NCI-H460 (cell line): ENCODE results near the gene IGFL4. TPM values are rescaled to one million over a fixed set of nuclear protein-coding genes. Genes with fewer than 3 reads are reported as not detected.

Source experiments
- DNase-seq: peaks from one replicate; pipeline ENCODE4 v3.0.0-alpha.2; 2016; ENCODE audit warnings: low read depth; ENCODE audit errors: extremely low read depth
- total RNA-seq: library from RNA; depleted of rRNA; stranded (reverse); fragments of >200 nt; shearing (Covaris generic); gene quantifications from 2 replicates; pipeline ENCODE4 v1.2.3, GENCODE V29; 2014

IGFL4 gene
- total RNA-seq, 1 experiment from 2014 or later, result 0.25 TPM

GRCh38 chr19:46065486-46066071, 24.8 kb upstream of the IGFL4 start:
- DNase-seq, result no peak

GRCh38 chr19:46063201-46063600, 22.4 kb upstream of the IGFL4 start:
- no peak for DNase-seq

GRCh38 chr19:46060012-46060411, 19.2 kb upstream of the IGFL4 start:
- DNase-seq, result no peak

GRCh38 chr19:46058778-46059177, 18.0 kb upstream of the IGFL4 start:
- no peak for DNase-seq

GRCh38 chr19:46056536-46056935, 15.7 kb upstream of the IGFL4 start:
- no peak for DNase-seq

- no peak for DNase-seq
Measured at GRCh38 chr19:46052896-46053295, 12.1 kb upstream of the IGFL4 start.

- DNase-seq, result no peak
Measured at GRCh38 chr19:46049597-46049996, 8.8 kb upstream of the IGFL4 start.

GRCh38 chr19:46043519-46043918, 2.7 kb upstream of the IGFL4 start:
- no peak for DNase-seq

GRCh38 chr19:46042252-46042883, 1.6 kb upstream of the IGFL4 start:
- DNase-seq, result no peak

GRCh38 chr19:46040125-46040524, 677 bp downstream of the IGFL4 start:
- no peak for DNase-seq

GRCh38 chr19:46036744-46037128, 4.1 kb downstream of the IGFL4 start:
- DNase-seq, result no peak

- DNase-seq, result no peak
Measured at GRCh38 chr19:46035986-46036743, 4.6 kb downstream of the IGFL4 start.

- DNase-seq, result no peak
Measured at GRCh38 chr19:46035546-46035945, 5.3 kb downstream of the IGFL4 start.

- no peak for DNase-seq
Measured at GRCh38 chr19:46033401-46033800, 7.4 kb downstream of the IGFL4 start.

- DNase-seq, result no peak
Measured at GRCh38 chr19:46032597-46033025, 8.2 kb downstream of the IGFL4 start.

- DNase-seq, result no peak
Measured at GRCh38 chr19:46031781-46032596, 8.8 kb downstream of the IGFL4 start.

GRCh38 chr19:46030812-46031550, 9.8 kb downstream of the IGFL4 start:
- DNase-seq, result no peak

GRCh38 chr19:46025835-46026234, 15.0 kb downstream of the IGFL4 start:
- no peak for DNase-seq

GRCh38 chr19:46023311-46023779, 17.5 kb downstream of the IGFL4 start:
- no peak for DNase-seq
